ENCODE data around the gene SNRNP70.

Gene SNRNP70

DNA sequence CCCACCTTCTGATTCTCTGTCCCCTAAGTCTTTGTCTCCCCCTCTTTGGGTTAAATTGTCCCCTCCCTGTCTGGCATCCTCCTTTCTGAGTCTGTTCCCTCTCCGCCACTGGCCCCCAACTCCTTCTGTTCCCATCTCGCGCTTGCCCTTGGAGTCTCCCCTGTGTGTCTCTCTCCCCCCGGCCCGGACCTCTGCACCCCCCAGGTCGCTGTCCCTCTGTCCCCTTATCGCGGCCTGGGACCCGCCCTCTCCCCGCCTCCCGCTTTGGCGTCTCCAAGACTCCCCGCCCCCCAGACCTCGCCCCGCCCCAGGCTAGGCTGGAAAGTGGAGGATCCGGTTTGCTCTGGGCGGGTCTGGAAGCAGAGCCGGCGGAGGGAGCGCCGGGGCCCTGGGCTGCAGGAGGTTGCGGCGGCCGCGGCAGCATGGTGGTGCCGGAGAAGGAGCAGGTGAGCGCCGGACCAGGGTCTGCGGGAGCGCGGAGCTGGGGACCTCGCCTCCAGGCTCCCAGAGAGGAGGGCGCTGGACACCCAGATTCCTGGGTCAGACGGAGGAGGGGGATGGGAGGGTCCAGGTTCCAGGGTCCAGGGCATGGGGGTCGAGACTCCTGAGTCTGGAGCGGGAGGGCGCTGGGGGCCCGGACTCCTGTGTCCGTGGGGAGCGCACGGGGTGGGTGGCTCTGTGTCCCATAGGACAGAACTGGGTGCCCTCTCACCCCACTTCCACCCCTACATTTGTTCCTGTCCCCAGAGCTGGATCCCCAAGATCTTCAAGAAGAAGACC lies 72.4 kb downstream of the SNRNP70 start, which contains the start of gene TRPM4:
TSS of gene TRPM4 (plus strand) at position 348 of the 780 bp plus-strand sequence. CDS start at position 423, 75 bp downstream.
- no peak for FAIRE-seq

More for the DNA sequence above, 72.4 kb downstream of the SNRNP70 start, which contains the start of gene TRPM4:
- peak; percentile 80 for DNase-seq (ENCODE audit: insufficient read length, low spot score)
- peak; percentile 71 for TF ChIP-seq POLR2A (IDR thresholded peaks at IDR 0.05; ENCODE audit: low read depth, low read length)
